Astrocyte (in vitro differentiated cells and primary cell): ENCODE results near the gene BARX1. TPM values are rescaled to one million over a fixed set of nuclear protein-coding genes. Genes with fewer than 3 reads are reported as not detected.
"Not testable (repeated sequence)": the region's sequence is repeated elsewhere in the genome, so short reads cannot be mapped to it uniquely, and the experiment has no call there.

ENCODE experiments used
- DNase-seq: peaks from one replicate; pipeline ENCODE4 v3.0.0-alpha.2; 2010; ENCODE audit warnings: low read depth
- FAIRE-seq: peaks from 2 replicates; lab custom pipeline; 2011; peaks lifted over from hg19 to GRCh38; lab: Jason Lieb, UNC
- H2AFZ ChIP-seq: 2 replicates; pipeline ENCODE4 v1.6.0; 2012; ENCODE audit warnings: low read depth, low read length, inconsistent platforms
- H3K27ac ChIP-seq: 2 replicates; pipeline ENCODE4 v1.5.1; 2011; ENCODE audit warnings: low read depth, low read length, inconsistent platforms
- H3K27me3 ChIP-seq: 2 replicates; pipeline ENCODE4 v1.6.0; 2011; ENCODE audit warnings: low read length, inconsistent platforms; ENCODE audit not compliant: insufficient read depth
- H3K36me3 ChIP-seq: 2 replicates; pipeline ENCODE4 v1.5.1; 2011; ENCODE audit warnings: low read length, inconsistent platforms; ENCODE audit not compliant: insufficient read depth
- H3K4me1 ChIP-seq: 2 replicates; pipeline ENCODE4 v1.5.1; 2011; ENCODE audit warnings: low read length, inconsistent platforms; ENCODE audit not compliant: insufficient read depth
- H3K4me2 ChIP-seq: 2 replicates; pipeline ENCODE4 v1.6.0; 2012; ENCODE audit warnings: low read length, inconsistent platforms
- H3K4me3 ChIP-seq: 2 replicates; pipeline ENCODE4 v1.5.1; 2011; ENCODE audit warnings: low read depth, mild to moderate bottlenecking, low read length, inconsistent platforms; ENCODE audit not compliant: insufficient read depth
- H3K79me2 ChIP-seq: 2 replicates; pipeline ENCODE4 v1.6.0; 2012; ENCODE audit warnings: mild to moderate bottlenecking, low read length, inconsistent platforms; ENCODE audit not compliant: insufficient read depth
- H3K9ac ChIP-seq: 2 replicates; pipeline ENCODE4 v1.6.0; 2012; ENCODE audit warnings: mild to moderate bottlenecking, low read length, inconsistent platforms
- H3K9me3 ChIP-seq: 2 replicates; pipeline ENCODE4 v1.5.1; 2012; ENCODE audit warnings: low read depth, mild to moderate bottlenecking, low read length, inconsistent platforms; ENCODE audit not compliant: insufficient read depth
- H4K20me1 ChIP-seq: 2 replicates; pipeline ENCODE4 v1.6.0; 2012; ENCODE audit warnings: low read length, inconsistent platforms; ENCODE audit not compliant: insufficient read depth
- H3K27ac Mint-ChIP-seq: one replicate; pipeline ENCODE4 v1.8.0; 2021; ENCODE audit warnings: mild to moderate bottlenecking, mixed read lengths; ENCODE audit not compliant: unreplicated experiment
- H3K27me3 Mint-ChIP-seq: one replicate; pipeline ENCODE4 v1.8.0; 2021; ENCODE audit warnings: low read depth, mixed read lengths; ENCODE audit not compliant: unreplicated experiment
- H3K36me3 Mint-ChIP-seq: one replicate; pipeline ENCODE4 v1.8.0; 2021; ENCODE audit warnings: low read depth, mixed read lengths; ENCODE audit not compliant: unreplicated experiment
- H3K4me1 Mint-ChIP-seq: one replicate; pipeline ENCODE4 v1.8.0; 2021; ENCODE audit warnings: low read depth, mixed read lengths; ENCODE audit not compliant: unreplicated experiment
- H3K4me3 Mint-ChIP-seq: one replicate; pipeline ENCODE4 v1.8.0; 2021; ENCODE audit warnings: mild to moderate bottlenecking, moderate library complexity, mixed read lengths; ENCODE audit not compliant: unreplicated experiment
- H3K9me3 Mint-ChIP-seq: one replicate; pipeline ENCODE4 v1.8.0; 2021; ENCODE audit warnings: mild to moderate bottlenecking, mixed read lengths; ENCODE audit not compliant: unreplicated experiment
- CTCF ChIP-seq: IDR thresholded peaks from 2 replicates; pipeline ENCODE4 v1.5.1; 2011; ENCODE audit warnings: low read depth, mild to moderate bottlenecking, inconsistent platforms, low read length, moderate library complexity; ENCODE audit not compliant: insufficient read depth
- EZH2 ChIP-seq: IDR thresholded peaks from 2 replicates; pipeline ENCODE4 v1.6.1; 2012; ENCODE audit warnings: mild to moderate bottlenecking, low read length, inconsistent platforms; ENCODE audit not compliant: insufficient read depth
- total RNA-seq: library from RNA; stranded (reverse); gene quantifications from 2 replicates; pipeline ENCODE4 v1.2.1, GENCODE V29; 2021

The BARX1 gene
- total RNA-seq, 1 donor from 2014 or later: 0.73 TPM

- TF ChIP-seq EZH2 (no peak), CTCF (no peak)
- Histone ChIP-seq H3K4me3 (no peak overlapping the region), H3K9me3 (no peaks in the 10 kb centered on the region), H3K79me2 (no peaks in the 10 kb centered on the region), H3K27ac (no peak overlapping the region), H3K36me3 (no peaks in the 10 kb centered on the region), H4K20me1 (no peaks in the 10 kb centered on the region), H3K27me3 (no peaks in the 10 kb centered on the region), H3K4me1 (no peaks in the 10 kb centered on the region), H3K4me2 (no peak overlapping the region), H3K9ac (no peak overlapping the region), H2AFZ (no peak overlapping the region)
- Mint-ChIP-seq H3K27me3 (peaks cover 22% of the 10 kb centered on the region), H3K27ac (no peak overlapping the region), H3K36me3 (no peaks in the 10 kb centered on the region), H3K4me3 (no peak overlapping the region), H3K9me3 (peaks cover 21% of the 10 kb centered on the region), H3K4me1 (no peaks in the 10 kb centered on the region)
- DNase-seq (peak; percentile 9), FAIRE-seq (no peak)
Observed at GRCh38 chr9:93974151-93974550, 19.0 kb upstream of the BARX1 start.

- H3K4me1 ChIP-seq, H3K36me3 Mint-ChIP-seq, H2AFZ ChIP-seq, H3K27me3 ChIP-seq, DNase-seq, H3K27ac ChIP-seq, H4K20me1 ChIP-seq, H3K4me3 Mint-ChIP-seq, FAIRE-seq, H3K79me2 ChIP-seq, H3K27ac Mint-ChIP-seq, H3K4me3 ChIP-seq, H3K9ac ChIP-seq, H3K4me1 Mint-ChIP-seq, H3K36me3 ChIP-seq, H3K4me2 ChIP-seq, H3K9me3 ChIP-seq: not testable (repeated sequence)
- H3K9me3 Mint-ChIP-seq: peaks cover 21% of the 10 kb centered on the region
- H3K27me3 Mint-ChIP-seq: peaks cover 18% of the 10 kb centered on the region
Observed at GRCh38 chr9:93972655-93973054, 17.5 kb upstream of the BARX1 start.

DNA sequence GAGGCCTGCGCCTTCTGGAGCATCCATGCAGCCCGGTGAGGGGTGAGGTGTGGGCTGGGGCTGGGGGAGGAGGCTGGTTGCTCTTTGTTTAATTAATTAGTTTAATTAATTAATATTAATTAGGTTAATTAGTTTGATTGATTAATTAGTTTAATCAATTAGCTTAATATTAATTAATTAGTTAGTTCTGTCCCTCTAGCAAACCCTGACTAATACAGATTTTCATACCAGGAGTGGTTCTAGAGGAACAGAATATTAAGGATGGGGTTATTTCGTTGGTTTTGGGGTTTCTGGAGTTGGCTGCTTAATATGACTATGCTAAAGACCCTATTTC, 14.1 kb upstream of the BARX1 start:
- Histone ChIP-seq H3K27me3 (no peaks in the 10 kb centered on the region), H3K4me2 (no peak overlapping the region), H3K27ac (no peak overlapping the region), H2AFZ (no peak overlapping the region), H3K9me3 (no peaks in the 10 kb centered on the region), H3K4me3 (no peak overlapping the region), H4K20me1 (no peaks in the 10 kb centered on the region), H3K4me1 (no peaks in the 10 kb centered on the region), H3K36me3 (no peaks in the 10 kb centered on the region), H3K9ac (no peak overlapping the region), H3K79me2 (no peaks in the 10 kb centered on the region)
- H3K27ac Mint-ChIP-seq: no peak overlapping the region
- H3K36me3 Mint-ChIP-seq: no peaks in the 10 kb centered on the region
- no peak overlapping the region for H3K4me3 Mint-ChIP-seq
- no peak for TF ChIP-seq EZH2
- no peak for TF ChIP-seq CTCF
- peaks cover 24% of the 10 kb centered on the region for H3K27me3 Mint-ChIP-seq
- FAIRE-seq: no peak
- H3K9me3 Mint-ChIP-seq: peaks cover 21% of the 10 kb centered on the region
- no peak for DNase-seq
- H3K4me1 Mint-ChIP-seq: no peaks in the 10 kb centered on the region
